GM18861 (cell line): ENCODE results near the gene MCRIP1.

ENCODE experiments used
- ATAC-seq: cut with Tn5 transposase; IDR thresholded peaks from one replicate; pipeline ENCODE4 v1.9.1; 2021; ENCODE audit not compliant: unreplicated experiment

MCRIP1 gene

GRCh38 chr17:81821603-81822311, 11.3 kb downstream of the MCRIP1 start:
- no peak for ATAC-seq

DNA sequence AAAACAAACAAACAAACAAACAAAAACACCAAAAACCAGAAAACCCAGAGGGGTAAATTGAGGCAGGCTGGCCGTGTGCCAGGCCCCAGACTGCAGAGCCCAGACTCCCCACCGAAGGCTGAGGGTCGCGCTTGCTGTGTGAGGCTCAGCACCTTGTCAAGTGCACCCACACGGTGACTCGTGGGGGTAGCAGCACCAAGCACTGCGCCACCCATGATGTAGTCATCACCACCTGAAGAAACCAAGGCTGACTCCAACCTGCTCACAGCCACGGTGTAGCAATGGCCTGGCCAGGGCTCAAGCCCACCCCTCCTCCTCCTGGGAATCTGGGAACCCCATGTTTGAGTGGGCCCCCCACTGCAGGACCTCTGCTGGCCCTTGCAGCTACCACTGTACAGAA, 11.9 kb downstream of the MCRIP1 start:
- no peak for ATAC-seq

DNA sequence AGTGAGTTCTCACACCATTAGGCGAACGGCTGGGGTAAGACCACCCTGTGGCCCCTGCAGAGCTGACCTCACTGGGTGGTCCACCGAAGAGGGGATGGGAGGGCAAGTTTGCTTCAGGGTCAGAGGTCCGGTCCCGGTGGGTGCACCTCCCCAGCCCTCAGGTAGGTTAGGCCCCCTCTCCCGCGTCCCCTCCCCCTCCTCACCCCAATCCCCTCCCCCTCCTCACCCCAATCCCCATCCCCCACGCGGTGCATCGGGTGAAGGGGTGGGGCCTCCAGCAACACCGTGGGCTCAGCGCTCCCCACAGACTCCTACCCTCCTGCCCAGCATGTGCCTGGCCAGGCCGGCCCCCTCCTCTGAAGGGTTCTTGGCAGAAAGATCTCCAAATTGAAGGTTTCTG, 13.4 kb downstream of the MCRIP1 start:
- no peak for ATAC-seq

DNA sequence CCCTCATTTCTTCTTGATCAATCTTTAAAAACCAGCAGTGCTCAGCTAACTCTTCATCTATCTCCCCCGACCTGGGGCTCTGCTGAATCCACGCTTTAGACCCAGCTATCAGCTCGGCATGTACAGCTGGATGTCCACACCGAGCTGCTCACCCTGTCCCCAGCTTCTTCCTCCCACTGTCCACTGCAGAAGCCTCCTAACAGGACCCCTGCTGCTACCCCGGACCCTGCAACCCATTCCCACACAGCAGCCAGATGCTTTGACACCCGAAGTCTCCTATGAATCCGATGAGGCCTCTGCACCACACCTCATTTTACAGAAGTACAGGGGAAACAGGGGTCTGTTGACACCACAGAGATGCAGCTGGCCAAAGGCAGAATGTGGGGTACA, 15.3 kb downstream of the MCRIP1 start:
- ATAC-seq, result no peak

GRCh38 chr17:81815646-81815986, 17.5 kb downstream of the MCRIP1 start:
- ATAC-seq, result no peak

GRCh38 chr17:81814748-81815645, 18.1 kb downstream of the MCRIP1 start:
- ATAC-seq, result no peak

DNA sequence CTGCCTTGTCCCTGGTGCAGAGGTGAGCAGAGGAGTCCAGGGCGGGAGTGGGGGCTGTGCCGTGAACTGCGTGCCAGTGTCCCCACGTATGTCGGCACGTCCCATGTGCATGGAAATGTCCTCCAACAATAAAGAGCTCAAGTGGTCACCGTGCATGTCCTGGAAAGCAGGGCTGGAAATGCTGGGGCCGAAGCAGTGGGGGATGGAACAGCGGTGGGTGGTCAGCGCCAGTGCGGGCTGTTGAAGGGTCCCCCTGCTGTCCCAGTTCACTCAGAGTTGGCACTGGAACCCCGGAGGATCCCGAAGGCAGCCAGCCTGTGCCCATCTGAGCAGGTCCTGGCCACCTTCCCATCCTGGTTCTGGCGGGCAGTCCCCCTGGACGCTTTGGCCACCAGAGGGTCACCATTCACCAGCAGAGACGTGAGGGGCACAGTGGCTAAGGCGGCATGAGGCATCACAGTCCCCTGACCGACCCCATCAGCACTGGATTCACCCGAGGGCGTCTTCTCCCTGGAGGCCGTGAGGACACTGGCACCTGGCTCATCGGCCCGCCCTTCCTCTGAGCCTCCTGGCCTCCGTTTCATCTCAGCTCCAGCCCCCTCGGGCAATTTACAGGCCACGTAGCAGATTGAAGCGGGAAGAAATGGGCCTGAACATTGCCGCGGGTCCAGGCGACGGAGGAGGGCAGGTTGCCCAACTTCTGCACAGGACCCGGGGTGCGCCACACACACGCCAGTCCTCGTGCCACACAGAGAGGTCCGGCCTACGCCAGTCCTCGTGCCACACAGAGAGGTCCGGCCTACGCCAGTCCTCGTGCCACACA, 19.0 kb downstream of the MCRIP1 start:
- ATAC-seq, result no peak

GRCh38 chr17:81813371-81813684, 19.8 kb downstream of the MCRIP1 start:
- no peak for ATAC-seq

DNA sequence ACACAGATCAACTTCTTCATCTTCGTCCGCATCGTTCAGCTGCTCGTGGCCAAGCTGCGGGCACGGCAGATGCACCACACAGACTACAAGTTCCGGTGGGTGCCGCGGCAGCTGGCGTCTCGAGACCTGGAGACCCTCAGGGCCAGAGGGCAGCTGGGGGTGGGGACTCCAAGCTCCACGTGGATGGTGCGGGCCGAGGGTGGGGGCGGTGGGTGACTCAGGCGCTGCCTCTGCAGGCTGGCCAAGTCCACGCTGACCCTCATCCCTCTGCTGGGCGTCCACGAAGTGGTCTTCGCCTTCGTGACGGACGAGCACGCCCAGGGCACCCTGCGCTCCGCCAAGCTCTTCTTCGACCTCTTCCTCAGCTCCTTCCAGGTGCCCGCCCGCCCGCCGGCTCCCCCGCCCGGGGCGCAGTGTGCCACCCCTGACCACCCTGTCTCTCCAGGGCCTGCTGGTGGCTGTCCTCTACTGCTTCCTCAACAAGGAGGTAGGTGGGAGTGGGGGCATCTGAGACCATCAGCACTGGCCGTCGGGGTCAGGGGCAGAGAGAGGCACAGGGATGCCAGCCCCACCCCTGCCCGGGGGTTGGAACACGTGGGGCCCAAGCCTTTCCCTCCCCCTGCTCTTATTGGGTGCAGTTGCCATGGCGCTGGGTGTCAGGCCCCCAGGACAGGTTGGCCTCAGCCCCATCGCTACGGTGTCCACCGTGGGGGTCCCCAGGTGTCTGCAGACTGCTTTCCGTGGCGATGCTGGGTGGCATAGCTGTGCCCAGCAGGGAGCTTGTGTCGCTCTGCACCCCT, 20.3 kb downstream of the MCRIP1 start:
- no peak for ATAC-seq

GRCh38 chr17:81811705-81812570, 21.2 kb downstream of the MCRIP1 start:
- ATAC-seq, result no peak

DNA sequence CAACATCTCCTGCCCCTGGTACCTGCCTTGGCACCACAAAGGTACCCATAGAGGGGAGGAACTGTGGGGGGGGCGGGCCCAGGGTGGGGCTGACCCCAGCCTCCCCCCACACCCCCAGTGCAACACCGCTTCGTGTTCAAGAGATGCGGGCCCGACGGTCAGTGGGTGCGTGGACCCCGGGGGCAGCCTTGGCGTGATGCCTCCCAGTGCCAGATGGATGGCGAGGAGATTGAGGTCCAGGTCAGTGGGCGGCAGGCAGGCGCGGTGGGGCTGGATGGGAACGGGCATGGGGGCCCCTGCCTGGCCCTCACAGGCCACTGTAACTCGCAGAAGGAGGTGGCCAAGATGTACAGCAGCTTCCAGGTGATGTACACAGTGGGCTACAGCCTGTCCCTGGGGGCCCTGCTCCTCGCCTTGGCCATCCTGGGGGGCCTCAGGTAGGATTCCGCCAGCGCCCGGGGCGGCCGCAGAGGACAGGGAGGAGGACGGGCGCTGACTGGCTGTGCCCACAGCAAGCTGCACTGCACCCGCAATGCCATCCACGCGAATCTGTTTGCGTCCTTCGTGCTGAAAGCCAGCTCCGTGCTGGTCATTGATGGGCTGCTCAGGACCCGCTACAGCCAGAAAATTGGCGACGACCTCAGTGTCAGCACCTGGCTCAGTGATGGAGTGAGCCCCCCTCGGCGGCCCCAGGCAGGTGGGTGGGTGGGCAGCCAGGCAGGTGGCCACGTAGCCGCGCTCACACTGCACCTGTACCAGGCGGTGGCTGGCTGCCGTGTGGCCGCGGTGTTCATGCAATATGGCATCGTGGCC, 22.0 kb downstream of the MCRIP1 start:
- ATAC-seq, result no peak

DNA sequence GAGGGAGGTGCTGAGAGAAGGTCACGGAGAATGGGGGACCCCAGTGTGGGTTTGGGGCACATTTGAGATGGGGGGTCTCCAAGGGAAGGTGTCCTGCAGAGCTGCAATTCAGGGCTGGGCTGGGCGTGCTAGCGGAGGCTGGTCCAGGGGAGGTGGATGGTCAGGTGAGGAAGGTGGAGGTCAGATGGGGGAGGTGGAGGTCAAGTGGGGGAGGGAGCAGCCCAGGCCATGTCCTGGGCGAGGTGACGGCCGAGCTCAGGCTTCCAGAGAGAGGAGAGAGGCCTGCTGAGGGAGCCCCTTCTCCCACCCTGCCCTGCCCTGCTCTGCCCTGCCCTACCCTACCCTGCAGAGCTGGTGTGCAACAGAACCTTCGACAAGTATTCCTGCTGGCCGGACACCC, 22.6 kb downstream of the MCRIP1 start:
- ATAC-seq, result no peak

DNA sequence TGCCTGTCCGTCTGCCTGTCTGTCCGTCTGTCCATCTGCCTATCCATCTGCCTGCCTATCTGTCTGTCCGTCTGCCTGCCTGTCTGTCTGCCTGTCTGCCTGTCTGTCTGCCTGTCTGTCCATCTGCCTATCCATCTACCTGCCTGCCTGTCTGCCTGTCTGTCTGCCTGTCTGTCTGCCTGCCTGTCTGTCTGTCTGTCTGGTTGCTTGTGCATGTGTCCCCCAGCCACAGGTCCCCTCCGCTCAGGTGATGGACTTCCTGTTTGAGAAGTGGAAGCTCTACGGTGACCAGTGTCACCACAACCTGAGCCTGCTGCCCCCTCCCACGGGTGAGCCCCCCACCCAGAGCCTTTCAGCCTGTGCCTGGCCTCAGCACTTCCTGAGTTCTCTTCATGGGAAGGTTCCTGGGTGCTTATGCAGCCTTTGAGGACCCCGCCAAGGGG, 23.5 kb downstream of the MCRIP1 start:
- no peak for ATAC-seq

DNA sequence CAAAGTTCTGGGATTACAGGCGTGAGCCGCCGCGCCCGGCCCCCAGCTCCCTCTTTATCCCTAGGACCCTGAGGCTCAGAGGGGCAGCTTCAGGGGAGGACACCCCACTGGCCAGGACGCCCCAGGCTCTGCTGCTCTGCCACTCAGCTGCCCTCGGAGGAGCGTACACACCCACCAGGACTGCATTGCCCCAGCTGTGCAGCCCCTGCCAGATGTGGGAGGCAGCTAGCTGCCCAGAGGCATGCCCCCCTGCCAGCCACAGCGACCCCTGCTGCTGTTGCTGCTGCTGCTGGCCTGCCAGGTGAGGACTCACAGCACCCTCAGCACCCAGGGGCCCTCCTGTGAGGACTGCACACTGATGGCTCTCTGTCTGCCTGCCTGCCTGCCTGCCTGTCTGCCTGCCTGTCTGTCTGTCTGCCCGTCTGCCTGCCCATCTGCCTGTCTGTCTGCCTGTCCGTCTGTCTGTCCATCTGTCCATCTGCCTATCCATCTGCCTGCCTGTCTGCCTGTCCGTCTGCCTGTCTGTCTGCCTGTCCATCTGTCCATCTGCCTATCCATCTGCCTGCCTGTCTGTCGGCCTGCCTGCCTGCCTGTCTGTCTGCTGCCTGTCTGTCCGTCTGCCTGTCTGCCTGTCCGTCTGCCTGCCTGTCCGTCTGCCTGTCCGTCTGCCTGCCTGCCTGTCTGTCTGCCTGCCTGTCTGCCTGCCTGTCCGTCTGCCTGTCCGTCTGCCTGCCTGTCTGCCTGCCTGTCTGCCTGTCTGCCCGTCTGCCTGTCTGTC, 24.1 kb downstream of the MCRIP1 start:
- ATAC-seq, result no peak

DNA sequence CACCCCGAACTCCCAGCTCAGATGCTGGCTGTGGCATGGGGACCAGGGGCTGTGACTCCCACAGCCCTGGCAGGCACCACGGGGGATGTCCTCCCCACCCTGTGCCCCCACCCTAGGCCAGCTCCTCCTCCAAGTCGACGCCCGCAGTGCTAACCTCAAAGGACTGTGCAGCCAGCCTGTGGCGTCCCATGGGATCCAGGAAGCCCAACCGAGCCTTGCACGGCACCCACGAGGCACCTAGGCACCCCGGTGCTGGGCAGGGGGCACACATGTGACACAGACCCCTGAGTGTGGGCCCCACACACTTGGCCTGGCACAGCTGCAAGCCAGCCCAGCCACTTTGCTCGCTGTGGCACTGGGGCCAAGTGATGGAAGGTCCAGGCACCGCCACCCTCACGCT, 25.3 kb downstream of the MCRIP1 start:
- ATAC-seq, result no peak

GRCh38 chr17:81807210-81807719, 25.8 kb downstream of the MCRIP1 start:
- ATAC-seq, result no peak

DNA sequence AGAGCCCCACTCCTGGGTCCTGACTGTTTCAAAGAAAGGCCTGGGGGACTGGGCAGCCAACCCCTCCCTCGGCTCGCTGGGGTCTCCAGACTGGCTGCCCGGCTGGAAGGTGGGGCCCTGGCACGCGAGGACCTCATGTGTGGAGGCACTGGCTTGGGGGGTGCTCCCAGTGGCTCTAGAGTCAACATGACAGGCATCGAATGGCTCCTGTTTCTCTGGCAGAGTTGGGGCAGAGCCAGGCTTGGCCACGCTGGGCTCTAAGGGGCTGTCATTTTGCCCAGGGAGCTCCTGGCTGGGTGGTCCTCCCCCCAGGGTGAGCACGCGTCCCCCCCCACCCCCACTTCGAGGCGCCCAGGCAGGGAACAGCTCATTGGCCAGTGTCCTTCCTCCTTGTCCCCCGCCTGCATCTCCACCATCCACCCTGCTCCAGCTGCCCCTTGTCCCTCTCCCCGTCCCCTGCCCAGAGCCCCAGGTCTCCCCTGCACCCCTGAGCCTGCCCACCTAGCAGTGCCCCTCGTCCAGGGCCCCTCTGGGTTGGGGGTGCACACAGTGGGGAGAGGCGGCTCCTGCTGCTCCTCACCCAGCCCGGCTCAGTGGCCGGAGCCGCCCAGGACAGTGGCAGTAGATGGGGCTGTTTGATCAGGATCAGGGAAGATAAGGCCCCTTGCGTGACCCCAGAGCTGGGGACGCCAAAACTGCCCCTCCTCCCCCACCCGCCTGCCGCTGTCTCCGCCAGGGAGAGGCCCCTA, 26.5 kb downstream of the MCRIP1 start:
- ATAC-seq, result no peak
